ENCODE data around the gene SLC30A2. TPM values are rescaled to one million over a fixed set of nuclear protein-coding genes. Genes with fewer than 3 reads are reported as not detected.

Gene SLC30A2
- polyA plus RNA-seq, 4 donors = 3.1 to 5.8 (median 4.2) TPM

GRCh38 chr1:26025060-26025459, 20.9 kb downstream of the SLC30A2 start:
- DNase-seq (ENCODE audit: low read depth in 4 of 4, low spot score in 2 of 4) = no peak

GRCh38 chr1:26023826-26024225, 22.1 kb downstream of the SLC30A2 start:
- no peak for DNase-seq (ENCODE audit: low read depth in 4 of 4, low spot score in 2 of 4)

DNA sequence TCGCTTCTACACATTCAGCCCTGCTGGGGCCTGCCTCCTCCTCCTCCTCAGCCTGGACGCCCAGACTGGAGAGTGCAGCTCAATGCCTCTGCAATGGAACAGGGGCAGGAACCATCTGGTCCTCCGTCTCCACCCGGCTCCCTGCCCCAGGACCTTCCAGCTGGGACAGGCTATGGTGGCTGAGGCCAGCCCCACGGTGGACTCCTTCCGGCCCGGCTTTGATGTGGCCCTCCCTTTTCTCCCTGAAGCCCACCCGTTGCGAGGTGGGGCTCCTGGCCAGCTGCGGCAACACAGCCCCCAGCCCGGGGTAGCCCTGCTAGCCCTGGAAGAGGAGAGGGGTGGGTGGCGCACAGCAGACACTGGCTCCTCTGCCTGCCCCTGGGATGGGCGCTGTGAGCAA, 22.9 kb downstream of the SLC30A2 start:
- DNase-seq (ENCODE audit: low read depth in 4 of 4, low spot score in 2 of 4) = no peak

DNA sequence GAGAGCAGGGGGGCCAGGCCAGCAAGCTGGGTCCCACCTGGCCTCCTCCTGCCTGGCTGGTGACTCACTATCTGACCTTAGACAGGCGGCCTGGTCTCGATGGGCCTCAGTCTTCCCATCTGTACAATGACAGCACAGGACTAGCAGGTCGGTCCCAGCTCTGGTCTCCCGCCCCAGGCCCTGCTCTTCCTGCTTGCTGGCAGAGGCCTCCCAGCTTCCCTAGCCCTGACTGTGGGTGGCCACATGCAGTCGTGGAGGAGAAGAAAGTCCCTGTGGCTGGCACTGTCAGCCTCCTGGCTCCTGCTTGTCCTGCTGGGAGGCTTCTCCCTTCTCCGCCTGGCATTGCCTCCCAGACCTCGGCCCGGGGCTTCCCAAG, 23.5 kb downstream of the SLC30A2 start:
- no peak for DNase-seq (ENCODE audit: low read depth in 4 of 4, low spot score in 2 of 4)

DNA sequence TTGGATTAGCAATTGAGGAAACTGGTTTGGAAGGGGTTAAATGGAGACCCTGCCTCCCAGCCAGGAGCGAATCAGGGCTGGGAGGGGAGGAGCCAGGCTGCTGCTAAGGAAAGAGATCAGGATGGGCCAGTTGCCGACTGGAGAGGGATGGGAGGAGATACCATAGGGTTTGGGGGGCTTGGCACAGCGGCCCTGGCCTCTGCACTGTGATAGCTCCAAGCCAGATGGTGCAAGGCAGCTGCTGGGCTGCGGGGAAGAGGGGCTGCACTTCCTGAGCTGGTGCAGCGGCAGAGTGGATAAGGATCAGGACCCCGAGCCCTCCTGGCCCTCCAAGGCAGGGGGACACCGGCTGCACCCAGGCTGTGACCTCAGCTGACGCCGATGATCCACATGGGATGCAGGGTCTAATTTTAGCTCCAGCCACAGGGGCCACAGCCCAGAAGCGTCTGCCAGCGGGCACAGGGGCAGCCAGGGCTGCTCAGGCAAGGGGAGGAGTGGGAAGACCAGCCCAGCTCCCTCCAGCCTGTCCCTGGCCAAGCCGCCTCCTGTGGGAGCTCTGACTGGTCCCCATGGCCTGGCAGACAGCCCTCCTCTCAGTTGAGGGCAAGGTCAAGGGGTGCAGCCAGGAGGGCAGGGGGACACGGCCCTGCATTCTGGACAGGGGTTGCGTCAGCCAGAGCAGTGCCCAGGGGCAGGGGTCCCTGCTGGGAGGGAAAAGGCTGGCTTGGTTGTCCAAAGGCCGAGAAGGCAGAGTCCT, 24.1 kb downstream of the SLC30A2 start, which contains the start of gene EXTL1:
Gene EXTL1 (plus strand): TSS at position 129 of the 757 bp plus-strand sequence. CDS start 872 bp downstream, outside the sequence.
- no peak for DNase-seq (ENCODE audit: low read depth in 4 of 4, low spot score in 2 of 4)

DNA sequence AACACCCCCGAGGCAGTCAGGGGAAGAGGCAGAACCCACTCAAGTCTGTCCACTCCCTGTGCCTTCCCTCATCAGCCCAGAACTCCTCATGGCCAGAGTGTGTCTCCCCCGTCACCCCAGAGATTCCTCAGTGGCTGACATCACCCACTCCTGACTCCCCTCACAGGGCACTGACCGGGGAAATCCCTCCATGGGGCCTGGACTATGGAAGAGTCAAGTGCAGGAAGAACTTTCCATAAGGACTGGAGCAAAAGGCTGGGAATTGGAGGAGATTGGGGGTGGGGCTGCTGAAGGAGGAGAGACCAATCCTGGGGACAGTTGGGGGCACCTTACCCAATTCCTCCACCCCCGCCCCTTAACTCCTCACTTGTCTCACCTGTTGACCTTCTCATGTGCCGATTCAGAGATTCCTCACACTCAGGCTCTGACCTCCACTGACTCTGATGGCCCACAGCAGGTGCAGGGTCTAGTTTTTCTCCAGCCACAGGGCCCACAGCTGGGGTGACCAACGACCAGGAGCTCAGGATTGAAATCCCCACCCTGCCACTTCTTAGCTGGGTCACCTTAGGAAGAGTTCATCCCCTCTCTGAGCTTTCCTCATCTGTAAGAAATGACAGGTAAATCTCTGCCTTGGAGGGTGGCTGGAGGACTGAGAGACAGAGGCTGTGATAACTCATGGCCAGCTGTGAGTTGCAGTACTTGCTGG, 24.8 kb downstream of the SLC30A2 start:
- no peak for DNase-seq (ENCODE audit: low read depth in 4 of 4, low spot score in 2 of 4)

DNA sequence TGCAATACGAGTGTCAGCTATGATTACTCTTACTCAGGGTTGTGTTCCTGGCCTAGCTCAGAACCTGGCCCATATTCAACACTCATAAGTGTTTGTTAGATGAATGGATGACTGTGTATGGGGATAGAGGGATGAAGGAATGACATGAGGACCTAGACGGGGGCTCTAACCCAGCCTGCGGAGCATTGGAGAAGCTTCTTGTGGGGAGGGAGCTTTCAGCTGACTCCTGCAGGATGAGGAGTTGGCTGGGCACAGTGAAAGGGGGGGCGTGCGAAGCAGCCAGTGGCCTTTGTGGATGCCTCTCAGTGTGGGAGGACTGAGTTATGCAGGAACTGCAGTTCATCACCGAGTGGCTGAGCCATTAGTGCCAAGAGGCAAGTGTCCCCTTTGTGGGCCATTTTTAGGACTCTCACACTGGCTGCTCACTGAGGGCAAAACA, 25.6 kb downstream of the SLC30A2 start:
- no peak for DNase-seq (ENCODE audit: low read depth in 4 of 4, low spot score in 2 of 4)

- DNase-seq (ENCODE audit: low read depth in 4 of 4, low spot score in 2 of 4) = no peak
Measured at GRCh38 chr1:26019641-26020315, 26.1 kb downstream of the SLC30A2 start.

- DNase-seq (ENCODE audit: low read depth in 4 of 4, low spot score in 2 of 4) = no peak
Measured at GRCh38 chr1:26017606-26018005, 28.3 kb downstream of the SLC30A2 start.

GRCh38 chr1:26016953-26017545, 28.9 kb downstream of the SLC30A2 start:
- DNase-seq (ENCODE audit: low read depth in 4 of 4, low spot score in 2 of 4) = no peak

GRCh38 chr1:26016258-26016952, 29.5 kb downstream of the SLC30A2 start:
- no peak for DNase-seq (ENCODE audit: low read depth in 4 of 4, low spot score in 2 of 4)

DNA sequence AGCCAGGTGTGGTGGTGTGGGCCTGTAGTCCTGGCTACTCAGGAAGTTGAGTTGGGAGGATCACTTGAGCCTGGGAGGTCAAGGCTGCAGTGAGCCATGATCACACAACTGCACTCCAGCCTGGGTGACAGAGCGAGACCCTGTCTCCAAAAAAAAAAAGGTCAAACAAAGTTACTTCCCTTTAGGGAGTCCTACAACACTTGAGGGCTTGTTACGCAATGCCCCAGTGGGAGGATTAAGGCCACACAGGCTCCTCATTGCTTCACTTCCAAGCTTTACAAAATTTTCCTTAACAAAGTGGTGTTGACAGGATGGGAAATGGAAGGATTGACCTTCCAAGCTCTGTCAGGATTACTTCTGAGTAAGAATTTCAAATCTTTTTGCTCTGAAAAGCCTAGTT, 30.6 kb downstream of the SLC30A2 start:
- DNase-seq (ENCODE audit: low read depth in 4 of 4, low spot score in 2 of 4) = no peak

GRCh38 chr1:26014179-26014578, 31.7 kb downstream of the SLC30A2 start:
- DNase-seq (ENCODE audit: low read depth in 4 of 4, low spot score in 2 of 4) = no peak

- no peak for DNase-seq (ENCODE audit: low read depth in 4 of 4, low spot score in 2 of 4)
Measured at GRCh38 chr1:26012864-26013263, 33.1 kb downstream of the SLC30A2 start.

- DNase-seq (ENCODE audit: low read depth in 4 of 4, low spot score in 2 of 4) = no peak
Measured at GRCh38 chr1:26010825-26011224, 35.1 kb downstream of the SLC30A2 start.

DNA sequence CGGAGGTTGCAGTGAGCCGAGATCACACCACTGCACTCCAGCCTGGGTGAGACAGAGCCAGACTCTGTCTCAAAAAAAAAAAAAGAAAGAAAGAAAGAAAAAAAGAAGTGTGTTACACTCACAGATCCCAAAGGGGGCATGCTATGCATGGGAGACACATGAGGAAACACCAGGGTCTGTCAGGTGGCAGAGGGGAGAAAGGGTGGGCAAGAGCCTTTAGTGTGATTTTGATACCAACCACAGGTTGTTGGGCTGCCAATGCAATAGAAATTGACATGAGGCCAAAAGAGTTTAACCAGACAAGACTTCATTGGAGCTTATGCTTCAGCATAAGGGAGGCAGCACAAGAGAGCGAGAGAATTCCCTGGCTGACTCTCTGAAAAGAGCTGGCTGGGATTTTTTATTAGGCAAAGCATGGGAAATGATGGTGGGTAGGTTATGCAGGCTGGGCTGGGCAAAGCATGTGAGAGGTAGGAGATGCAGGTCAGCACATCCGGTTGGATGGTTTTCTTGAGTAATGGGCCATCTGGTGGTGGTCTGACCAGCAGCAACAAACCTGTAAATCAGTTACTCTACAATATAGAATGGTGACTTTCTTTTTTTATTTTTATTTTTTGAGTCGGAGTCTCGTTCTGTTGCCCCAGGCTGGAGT, 36.0 kb downstream of the SLC30A2 start:
- DNase-seq (ENCODE audit: low read depth in 4 of 4, low spot score in 2 of 4) = no peak

GRCh38 chr1:26006710-26007109, 39.2 kb downstream of the SLC30A2 start:
- DNase-seq (ENCODE audit: low read depth in 4 of 4, low spot score in 2 of 4) = no peak

GRCh38 chr1:26005434-26006105, 40.3 kb downstream of the SLC30A2 start:
- DNase-seq (ENCODE audit: low read depth in 4 of 4, low spot score in 2 of 4) = no peak

GRCh38 chr1:26003756-26004155, 42.2 kb downstream of the SLC30A2 start:
- no peak for DNase-seq (ENCODE audit: low read depth in 4 of 4, low spot score in 2 of 4)
